T-cell (primary cell): Measurements from ENCODE around the gene CDC42BPA. TPM values are rescaled to one million over a fixed set of nuclear protein-coding genes. Genes with fewer than 3 reads are reported as not detected.

Experiments
- ATAC-seq, 4 experiments: fragments of 200-7000 bp in 3 of 4; fragments of 150-1000 bp in 1 of 4; cut with Tn5 transposase; replicated peaks in 1 of 4; 1 replicate in 3 of 4; 2 replicates in 1 of 4; pipeline ENCODE4 v1.10.0; 2021; ENCODE audit warnings: moderate library complexity in 3 of 4, mild to moderate bottlenecking in 2 of 4, moderate number of reproducible peaks in 1 of 4
- CTCF ChIA-PET, 2 donors: fragments of 300-600 bp; sonication (Branson Sonifier 250); formaldehyde crosslinking; loops; one replicate each; lab custom pipeline; 2022; ENCODE audit warnings: antibody characterized with exemption in 2 of 2; lab: Charles Lee
- POLR2A ChIA-PET, 2 donors: fragments of 300-600 bp; sonication (Branson Sonifier 250); formaldehyde crosslinking; loops; one replicate each; lab custom pipeline; 2022; ENCODE audit warnings: antibody characterized with exemption in 2 of 2; lab: Charles Lee
- DNase-seq, 35 experiments: peaks; one replicate each; pipeline versions ENCODE4 v3.0.0 to v3.0.0-alpha.2; 2013 to 2023
- H3K27ac ChIP-seq: one replicate; pipeline ENCODE4 v1.5.1; 2013; ENCODE audit warnings: low read length
- H3K27me3 ChIP-seq, 2 experiments: replicated peaks in 1 of 2; 1 replicate in 1 of 2; 2 replicates in 1 of 2; pipeline versions ENCODE4 v1.6.1 to v1.7.0; 2013; ENCODE audit warnings: low read length in 1 of 2, mixed read lengths in 1 of 2; ENCODE audit not compliant: control insufficient read depth in 2 of 2, insufficient read depth in 2 of 2; ENCODE audit errors: extremely low read depth in 1 of 2
- H3K36me3 ChIP-seq, 2 donors: 1 replicate in 1 of 2; 2 replicates in 1 of 2; pipeline versions ENCODE4 v1.6.1 to v1.7.0; 2013; ENCODE audit warnings: low read length in 1 of 2; ENCODE audit not compliant: control insufficient read depth in 2 of 2, insufficient read depth in 1 of 2; ENCODE audit errors: extremely low read depth in 1 of 2
- H3K4me1 ChIP-seq, 2 experiments: 1 replicate in 1 of 2; 2 replicates in 1 of 2; pipeline versions ENCODE4 v1.6.1 to v1.7.0; 2013; ENCODE audit warnings: low read length in 2 of 2, mixed read lengths in 1 of 2; ENCODE audit not compliant: insufficient read depth in 2 of 2, control insufficient read depth in 1 of 2; ENCODE audit errors: extremely low read depth in 1 of 2
- H3K4me3 ChIP-seq, 2 donors: 1 replicate in 1 of 2; 2 replicates in 1 of 2; pipeline versions ENCODE4 v1.5.1 to v1.7.0; 2013; ENCODE audit warnings: mild to moderate bottlenecking in 2 of 2, low read length in 1 of 2, moderate library complexity in 1 of 2; ENCODE audit not compliant: control insufficient read depth in 1 of 2; ENCODE audit errors: extremely low read depth in 1 of 2
- H3K9me3 ChIP-seq: 2 replicates; pipeline ENCODE4 v1.7.0; 2013
- H3K27ac Mint-ChIP-seq, 2 donors: one replicate each; pipeline ENCODE4 v1.8.0; 2020 to 2021; ENCODE audit warnings: mild to moderate bottlenecking in 2 of 2, mixed read lengths in 2 of 2
- H3K27me3 Mint-ChIP-seq, 2 donors: one replicate each; pipeline ENCODE4 v1.8.0; 2021 to 2022; ENCODE audit warnings: mixed read lengths in 2 of 2
- H3K36me3 Mint-ChIP-seq: one replicate; pipeline ENCODE4 v1.8.0; 2021; ENCODE audit warnings: mixed read lengths
- H3K4me1 Mint-ChIP-seq, 3 donors: one replicate each; pipeline ENCODE4 v1.8.0; 2020 to 2022; ENCODE audit warnings: mixed read lengths in 3 of 3, mild to moderate bottlenecking in 1 of 3
- H3K4me3 Mint-ChIP-seq, 3 donors: one replicate each; pipeline ENCODE4 v1.8.0; 2020 to 2022; ENCODE audit warnings: mild to moderate bottlenecking in 3 of 3, mixed read lengths in 3 of 3, moderate library complexity in 3 of 3
- H3K9me3 Mint-ChIP-seq, 3 donors: one replicate each; pipeline ENCODE4 v1.8.0; 2020 to 2022; ENCODE audit warnings: mixed read lengths in 3 of 3
- WGBS: methylation state at CpG from one replicate; pipeline ENCODE4 v1.1.5; 2013; ENCODE audit warnings: missing lambda C conversion rate; ENCODE audit not compliant: insufficient coverage; 5-methylcytosine and 5-hydroxymethylcytosine counted together
- total RNA-seq, 35 experiments: library from RNA in 6 of 35; stranded (reverse) in 6 of 35; fragments of 120-200 nt in 1 of 35; gene quantifications; one replicate each; pipeline versions ENCODE4 v1.2.1 to v1.2.4 and lab custom pipeline; 2013 to 2026

CDC42BPA gene
- total RNA-seq, 5 donors from 2014 or later (not counting 1 experiment from before 2014, with no cell fraction given) = 0.33 to 1.6 (median 0.86) TPM

- H3K27me3 Mint-ChIP-seq = peaks cover 0 to 28% of the 10 kb centered on the region in 2 donors
- ChIA-PET POLR2A (no interaction called here), CTCF (no interaction called here)
- H3K4me3 ChIP-seq = no peak overlapping the region
- H3K27ac Mint-ChIP-seq = no peak overlapping the region
- H3K27ac ChIP-seq = no peak overlapping the region
- WGBS = 83% methylated on average over 1 of the region's 3 CpGs
- no peaks in the 10 kb centered on the region for H3K9me3 Mint-ChIP-seq
- H3K4me3 Mint-ChIP-seq = no peak overlapping the region
- no peaks in the 10 kb centered on the region for H3K9me3 ChIP-seq
- H3K4me1 ChIP-seq = no peaks in the 10 kb centered on the region
- no peak for DNase-seq
- H3K36me3 ChIP-seq = no peaks in the 10 kb centered on the region
- no peak for ATAC-seq
- H3K27me3 ChIP-seq = peaks cover 0 to 3% of the 10 kb centered on the region in 2 experiments
- H3K4me1 Mint-ChIP-seq = no peaks in the 10 kb centered on the region
- no peaks in the 10 kb centered on the region for H3K36me3 Mint-ChIP-seq
These were observed 136.3 kb downstream of the CDC42BPA start for GRCh38 chr1:227182012-227182411.

DNA sequence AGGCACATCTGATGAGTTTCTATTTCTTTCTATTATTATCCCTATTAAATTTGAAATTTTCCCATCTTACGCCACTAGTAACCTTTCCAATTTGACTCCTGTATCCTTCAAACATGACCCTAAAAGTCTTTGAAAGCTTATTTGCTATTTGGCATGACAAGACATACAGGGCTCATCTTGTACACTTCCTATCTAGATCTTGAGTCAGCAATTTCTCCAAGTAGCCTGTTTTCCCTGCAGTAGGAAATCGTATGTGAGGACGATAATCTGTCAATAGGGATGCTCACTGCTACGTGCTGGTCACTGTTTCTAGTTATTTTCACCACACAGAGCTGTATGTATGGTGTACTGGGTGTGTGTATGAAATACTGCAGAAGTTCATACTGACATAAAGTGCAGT lies 142.7 kb downstream of the CDC42BPA start:
- peaks cover 6 to 13% of the 10 kb centered on the region in 2 donors for H3K27me3 Mint-ChIP-seq
- DNase-seq = no peak
- 100% methylated on average over 1 of the region's 4 CpGs for WGBS

DNA sequence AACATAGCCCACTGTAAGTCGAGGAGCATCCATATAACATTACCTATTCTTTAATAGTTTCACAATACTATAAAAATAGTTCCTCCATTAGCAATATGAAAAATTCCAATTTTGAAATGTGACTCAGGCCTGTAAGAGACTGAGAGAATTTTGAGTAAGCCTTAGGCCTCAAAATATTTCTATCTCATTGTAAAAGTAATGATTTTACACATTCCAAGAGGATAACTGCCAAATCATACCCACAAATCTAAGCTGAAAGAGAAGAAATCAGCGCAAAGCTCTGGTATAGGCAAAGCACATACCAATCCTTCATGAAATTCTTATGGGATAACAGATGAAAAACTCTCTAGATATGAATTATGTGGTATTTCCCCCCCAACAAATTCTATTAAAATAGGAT lies 144.1 kb downstream of the CDC42BPA start:
- DNase-seq (no peak), ATAC-seq (no peak)
- Histone ChIP-seq H3K4me1 (no peaks in the 10 kb centered on the region), H3K9me3 (no peaks in the 10 kb centered on the region), H3K4me3 (no peak overlapping the region), H3K36me3 (no peaks in the 10 kb centered on the region), H3K27ac (no peak overlapping the region), H3K27me3 (peaks cover 0 to 3% of the 10 kb centered on the region in 2 experiments)
- ChIA-PET POLR2A (no interaction called here), CTCF (no interaction called here)
- no peaks in the 10 kb centered on the region for H3K4me1 Mint-ChIP-seq
- H3K4me3 Mint-ChIP-seq = no peak overlapping the region
- no peak overlapping the region for H3K27ac Mint-ChIP-seq
- WGBS = no CpG with 5 or more reads among the region's 2 CpGs
- no peaks in the 10 kb centered on the region for H3K9me3 Mint-ChIP-seq
- H3K27me3 Mint-ChIP-seq = peaks cover 17 to 21% of the 10 kb centered on the region in 2 donors
- no peaks in the 10 kb centered on the region for H3K36me3 Mint-ChIP-seq

More for the DNA sequence above, 142.7 kb downstream of the CDC42BPA start:
- Histone ChIP-seq H3K27me3 (peaks cover 0 to 3% of the 10 kb centered on the region in 2 experiments), H3K4me3 (no peak overlapping the region), H3K27ac (no peak overlapping the region), H3K36me3 (no peaks in the 10 kb centered on the region), H3K4me1 (no peaks in the 10 kb centered on the region), H3K9me3 (no peaks in the 10 kb centered on the region)
- ATAC-seq = no peak
- H3K36me3 Mint-ChIP-seq = no peaks in the 10 kb centered on the region
- H3K4me1 Mint-ChIP-seq = no peaks in the 10 kb centered on the region
- H3K27ac Mint-ChIP-seq = no peak overlapping the region
- CTCF ChIA-PET = no interaction called here
- H3K4me3 Mint-ChIP-seq = no peak overlapping the region
- POLR2A ChIA-PET = no interaction called here
- H3K9me3 Mint-ChIP-seq = no peaks in the 10 kb centered on the region

GRCh38 chr1:227170361-227171166 lies 147.7 kb downstream of the CDC42BPA start:
- Mint-ChIP-seq H3K36me3 (no peaks in the 10 kb centered on the region), H3K4me1 (no peaks in the 10 kb centered on the region), H3K4me3 (no peak overlapping the region), H3K27ac (no peak overlapping the region), H3K9me3 (no peaks in the 10 kb centered on the region), H3K27me3 (peaks cover 17 to 22% of the 10 kb centered on the region in 2 donors)
- Histone ChIP-seq H3K4me3 (no peak overlapping the region), H3K9me3 (no peaks in the 10 kb centered on the region), H3K27me3 (peaks cover 0 to 3% of the 10 kb centered on the region in 2 experiments), H3K4me1 (no peaks in the 10 kb centered on the region), H3K36me3 (no peaks in the 10 kb centered on the region), H3K27ac (no peak overlapping the region)
- ChIA-PET POLR2A (no interaction called here), CTCF (interaction anchor here in 1 of 2 donors (0.6 kb wide), 1 partner anchor 728 kb away, joined by 3 read pairs; no protein-coding TSS in a partner anchor)
- DNase-seq (no peak), ATAC-seq (no peak)
- no CpG with 5 or more reads among the region's 3 CpGs for WGBS

GRCh38 chr1:227169343-227169742 lies 148.9 kb downstream of the CDC42BPA start:
- Histone ChIP-seq H3K9me3 (no peaks in the 10 kb centered on the region), H3K36me3 (no peaks in the 10 kb centered on the region), H3K27me3 (peaks cover 0 to 3% of the 10 kb centered on the region in 2 experiments), H3K27ac (no peak overlapping the region), H3K4me1 (no peaks in the 10 kb centered on the region), H3K4me3 (no peak overlapping the region)
- no peak overlapping the region for H3K27ac Mint-ChIP-seq
- DNase-seq = no peak
- H3K36me3 Mint-ChIP-seq = no peaks in the 10 kb centered on the region
- no peak overlapping the region for H3K4me3 Mint-ChIP-seq
- no peaks in the 10 kb centered on the region for H3K4me1 Mint-ChIP-seq
- H3K27me3 Mint-ChIP-seq = peaks cover 21 to 22% of the 10 kb centered on the region in 2 donors
- H3K9me3 Mint-ChIP-seq = no peaks in the 10 kb centered on the region
- ATAC-seq = no peak
- POLR2A ChIA-PET = no interaction called here
- CTCF ChIA-PET = no interaction called here

- DNase-seq (no peak), ATAC-seq (no peak)
- peaks cover 0 to 3% of the 10 kb centered on the region in 2 experiments for H3K27me3 ChIP-seq
- no peaks in the 10 kb centered on the region for H3K36me3 ChIP-seq
- ChIA-PET CTCF (interaction anchor here in 1 of 2 donors (0.6 to 0.7 kb wide), 2 partner anchors 700 to 907 kb away, joined by 3 to 4 read pairs; no protein-coding TSS in a partner anchor), POLR2A (no interaction called here)
- Mint-ChIP-seq H3K4me1 (no peaks in the 10 kb centered on the region), H3K9me3 (no peaks in the 10 kb centered on the region), H3K36me3 (no peaks in the 10 kb centered on the region), H3K4me3 (no peak overlapping the region), H3K27me3 (peaks cover 22 to 26% of the 10 kb centered on the region in 2 donors), H3K27ac (no peak overlapping the region)
- H3K27ac ChIP-seq = no peak overlapping the region
- no peaks in the 10 kb centered on the region for H3K4me1 ChIP-seq
- WGBS = no CpG with 5 or more reads among the region's 2 CpGs
- no peaks in the 10 kb centered on the region for H3K9me3 ChIP-seq
- H3K4me3 ChIP-seq = no peak overlapping the region
These were observed 150.8 kb downstream of the CDC42BPA start for GRCh38 chr1:227167276-227168101.
